ENCODE results near the gene ARHGAP25. TPM values are rescaled to one million over a fixed set of nuclear protein-coding genes. Genes with fewer than 3 reads are reported as not detected.

ARHGAP25 gene
- polyA plus RNA-seq, 1 donor (not counting 4 experiments of a cell fraction or from before 2014, with no cell fraction given), result 25.3 TPM

GRCh38 chr2:68764041-68764805 is 29.6 kb downstream of the ARHGAP25 start:
- Histone ChIP-seq H3K36me3 (ENCODE audit: control insufficient read depth in 2 of 2, extremely low read depth in 1 of 2, insufficient read depth in 2 of 2, low read length in 2 of 2) (no peaks in the 10 kb centered on the region), H3K9me1 (ENCODE audit: control insufficient read depth, extremely low read depth, insufficient read depth, low read length) (no peaks in the 10 kb centered on the region), H3K4me3 (ENCODE audit: control insufficient read depth in 2 of 3, extremely low read depth in 1 of 3, insufficient read depth in 2 of 3, low read depth in 1 of 3, low read length in 3 of 3) (no peak overlapping the region), H4K20me1 (ENCODE audit: control insufficient read depth, extremely low read depth, insufficient read depth, low read length) (no peaks in the 10 kb centered on the region), H3K79me2 (ENCODE audit: control insufficient read depth, insufficient read depth, low read length) (no peaks in the 10 kb centered on the region), H3K27me3 (ENCODE audit: control insufficient read depth, extremely low read depth, insufficient read depth, low read length) (no peaks in the 10 kb centered on the region), H3K4me2 (ENCODE audit: control insufficient read depth, extremely low read depth, insufficient read depth, low read depth, low read length) (no peak overlapping the region), H2AFZ (ENCODE audit: control insufficient read depth, low read length) (no peak overlapping the region), H3K9ac (ENCODE audit: control insufficient read depth, extremely low read depth, insufficient read depth, low read length) (no peak overlapping the region), H3K27ac (ENCODE audit: control insufficient read depth, insufficient read depth, low read length) (no peak overlapping the region), H3K4me1 (ENCODE audit: control insufficient read depth, extremely low read depth, insufficient read depth, low read length) (peaks cover 13% of the 10 kb centered on the region), H3K9me3 (ENCODE audit: control insufficient read depth, low read depth, low read length) (no peaks in the 10 kb centered on the region)
- no peak for TF ChIP-seq EZH2 (IDR thresholded peaks at IDR 0.05; ENCODE audit: low read length)
- TF ChIP-seq CTCF (optimal IDR thresholded peaks at IDR 0.05 in 1 of 3, IDR thresholded peaks at IDR 0.05 in 1 of 3, conservative IDR thresholded peaks at IDR 0.05 in 1 of 3; ENCODE audit: extremely low read depth in 1 of 3, insufficient read depth in 2 of 3, low read length in 3 of 3), result no peak
- dilution Hi-C loops (cut with MboI; ENCODE audit: extremely low pct_ligation_motif_present, low sequenced_read_pairs), result no loop called here
- no peak for FAIRE-seq
- no peak for DNase-seq (ENCODE audit: low read depth, low spot score)

GRCh38 chr2:68764806-68765311 is 30.2 kb downstream of the ARHGAP25 start:
- dilution Hi-C loops (cut with MboI; ENCODE audit: extremely low pct_ligation_motif_present, low sequenced_read_pairs), result no loop called here

More at GRCh38 chr2:68764806-68765311, 30.2 kb downstream of the ARHGAP25 start:
- Histone ChIP-seq H3K27ac (ENCODE audit: control insufficient read depth, insufficient read depth, low read length) (no peak overlapping the region), H3K9me3 (ENCODE audit: control insufficient read depth, low read depth, low read length) (no peaks in the 10 kb centered on the region), H3K9ac (ENCODE audit: control insufficient read depth, extremely low read depth, insufficient read depth, low read length) (no peak overlapping the region), H3K4me2 (ENCODE audit: control insufficient read depth, extremely low read depth, insufficient read depth, low read depth, low read length) (no peak overlapping the region), H3K4me1 (ENCODE audit: control insufficient read depth, extremely low read depth, insufficient read depth, low read length) (peaks cover 18% of the 10 kb centered on the region), H4K20me1 (ENCODE audit: control insufficient read depth, extremely low read depth, insufficient read depth, low read length) (no peaks in the 10 kb centered on the region), H2AFZ (ENCODE audit: control insufficient read depth, low read length) (peak overlapping the region; percentile 1), H3K79me2 (ENCODE audit: control insufficient read depth, insufficient read depth, low read length) (no peaks in the 10 kb centered on the region), H3K27me3 (ENCODE audit: control insufficient read depth, extremely low read depth, insufficient read depth, low read length) (no peaks in the 10 kb centered on the region), H3K36me3 (ENCODE audit: control insufficient read depth in 2 of 2, extremely low read depth in 1 of 2, insufficient read depth in 2 of 2, low read length in 2 of 2) (no peaks in the 10 kb centered on the region), H3K4me3 (ENCODE audit: control insufficient read depth in 2 of 3, extremely low read depth in 1 of 3, insufficient read depth in 2 of 3, low read depth in 1 of 3, low read length in 3 of 3) (no peak overlapping the region), H3K9me1 (ENCODE audit: control insufficient read depth, extremely low read depth, insufficient read depth, low read length) (no peaks in the 10 kb centered on the region)
- no peak for DNase-seq (ENCODE audit: low read depth, low spot score)
- TF ChIP-seq CTCF (optimal IDR thresholded peaks at IDR 0.05 in 1 of 3, IDR thresholded peaks at IDR 0.05 in 1 of 3, conservative IDR thresholded peaks at IDR 0.05 in 1 of 3; ENCODE audit: extremely low read depth in 1 of 3, insufficient read depth in 2 of 3, low read length in 3 of 3), result no peak
- no peak for TF ChIP-seq EZH2 (IDR thresholded peaks at IDR 0.05; ENCODE audit: low read length)
- FAIRE-seq, result no peak

Data from keratinocyte (primary cell).